HEK293 (cell line): ENCODE results near the gene SSBP1.
"Not testable (repeated sequence)": the region's sequence is repeated elsewhere in the genome, so short reads cannot be mapped to it uniquely, and the experiment has no call there.

Source experiments
- CTCF ChIA-PET: fragments of 350-600 bp; formaldehyde crosslinking; extraction: SDS; loops from one replicate; lab custom pipeline; 2021; ENCODE audit warnings: antibody characterized with exemption; lab: Yijun Ruan, JAX
- POLR2A ChIA-PET: fragments of 300-600 bp; formaldehyde crosslinking; extraction: SDS; loops from one replicate; lab custom pipeline; 2020; ENCODE audit warnings: antibody characterized with exemption, inconsistent platforms; lab: Yijun Ruan, JAX
- H3K27ac ChIP-seq: fragments of 200-500 bp; sonication (Bioruptor generic); 2 replicates; pipeline ENCODE4 v1.5.1; 2014; ENCODE audit warnings: low read depth, low read length, control low read depth, inconsistent platforms; ENCODE audit errors: extremely low read depth
- H3K36me3 ChIP-seq, 2 experiments: fragments of 200-500 bp in 1 of 2; sonication (Bioruptor generic) in 1 of 2; 1 replicate in 1 of 2; 2 replicates in 1 of 2; pipeline ENCODE4 v1.5.1; 2014 to 2017; ENCODE audit warnings: inconsistent platforms in 2 of 2, low read length in 2 of 2; ENCODE audit not compliant: control insufficient read depth in 2 of 2, insufficient read depth in 1 of 2
- H3K4me1 ChIP-seq: fragments of 200-500 bp; sonication (Bioruptor generic); 2 replicates; pipeline ENCODE4 v1.5.1; 2014; ENCODE audit warnings: mild to moderate bottlenecking, low read length, inconsistent platforms; ENCODE audit not compliant: control insufficient read depth, insufficient read depth
- H3K4me3 ChIP-seq: 2 replicates; pipeline ENCODE4 v1.5.1; 2011; ENCODE audit warnings: low read depth, mild to moderate bottlenecking, control low read depth, low read length, moderate library complexity
- H3K9me3 ChIP-seq: fragments of 200-500 bp; sonication (Bioruptor generic); 2 replicates; pipeline ENCODE4 v1.5.1; 2014; ENCODE audit warnings: low read depth, low read length, inconsistent platforms; ENCODE audit not compliant: control insufficient read depth, insufficient read depth
- GLI4 ChIP-seq: fragments of 450-650 bp; formaldehyde crosslinking; IDR thresholded peaks from 2 replicates; pipeline ENCODE4 v1.5.1; 2016; ENCODE audit warnings: missing biosample characterization, missing genetic modification characterization
- KLF9 ChIP-seq: fragments of 450-650 bp; formaldehyde crosslinking; IDR thresholded peaks from 2 replicates; pipeline ENCODE4 v1.5.1; 2016; ENCODE audit warnings: missing biosample characterization, missing genetic modification characterization, low read depth
- MZF1 ChIP-seq: fragments of 450-650 bp; formaldehyde crosslinking; IDR thresholded peaks from 2 replicates; pipeline ENCODE4 v1.5.1; 2017; ENCODE audit warnings: missing biosample characterization, missing genetic modification characterization, borderline replicate concordance
- SALL2 ChIP-seq: fragments of 450-650 bp; formaldehyde crosslinking; IDR thresholded peaks from 2 replicates; pipeline ENCODE4 v1.5.0; 2017; ENCODE audit warnings: missing biosample characterization, mild to moderate bottlenecking, missing genetic modification characterization, borderline replicate concordance
- ZNF121 ChIP-seq: fragments of 450-650 bp; formaldehyde crosslinking; IDR thresholded peaks from 2 replicates; pipeline ENCODE4 v1.5.1; 2016; ENCODE audit warnings: missing biosample characterization, missing genetic modification characterization
- ZNF146 ChIP-seq: fragments of 450-650 bp; formaldehyde crosslinking; IDR thresholded peaks from 2 replicates; pipeline ENCODE4 v1.5.1; 2016; ENCODE audit warnings: missing biosample characterization, missing genetic modification characterization
- ZNF174 ChIP-seq: fragments of 450-650 bp; formaldehyde crosslinking; IDR thresholded peaks from 2 replicates; pipeline ENCODE4 v1.5.0; 2017; ENCODE audit warnings: missing biosample characterization, mild to moderate bottlenecking, missing genetic modification characterization
- ZNF211 ChIP-seq: fragments of 450-650 bp; formaldehyde crosslinking; IDR thresholded peaks from 2 replicates; pipeline ENCODE4 v1.5.1; 2016; ENCODE audit warnings: low read depth, missing biosample characterization, missing genetic modification characterization
- ZNF311 ChIP-seq: fragments of 450-650 bp; formaldehyde crosslinking; IDR thresholded peaks from 2 replicates; pipeline ENCODE4 v1.5.1; 2017; ENCODE audit warnings: missing biosample characterization, missing genetic modification characterization, borderline replicate concordance
- ZNF354C ChIP-seq: fragments of 450-650 bp; formaldehyde crosslinking; IDR thresholded peaks from 2 replicates; pipeline ENCODE4 v1.5.1; 2016; ENCODE audit warnings: missing biosample characterization, missing genetic modification characterization, low read depth, borderline replicate concordance
- ZNF473 ChIP-seq: fragments of 450-650 bp; formaldehyde crosslinking; IDR thresholded peaks from 2 replicates; pipeline ENCODE4 v1.5.1; 2017; ENCODE audit warnings: missing biosample characterization, missing genetic modification characterization
- ZNF549 ChIP-seq: fragments of 450-650 bp; IDR thresholded peaks from 2 replicates; pipeline ENCODE4 v1.5.1; 2018; ENCODE audit warnings: missing biosample characterization, missing genetic modification characterization, mild to moderate bottlenecking, inconsistent platforms, moderate library complexity
- ZNF561 ChIP-seq: fragments of 450-650 bp; IDR thresholded peaks from 2 replicates; pipeline ENCODE4 v1.5.1; 2018; ENCODE audit warnings: missing biosample characterization, missing genetic modification characterization, borderline replicate concordance
- ZNF600 ChIP-seq: fragments of 450-650 bp; formaldehyde crosslinking; IDR thresholded peaks from 2 replicates; pipeline ENCODE4 v1.5.1; 2016; ENCODE audit warnings: missing biosample characterization, missing genetic modification characterization
- ZNF639 ChIP-seq: fragments of 450-650 bp; formaldehyde crosslinking; IDR thresholded peaks from 2 replicates; pipeline ENCODE4 v1.5.1; 2016; ENCODE audit warnings: missing biosample characterization, missing genetic modification characterization
- ZNF785 ChIP-seq: fragments of 450-650 bp; formaldehyde crosslinking; IDR thresholded peaks from 2 replicates; pipeline ENCODE4 v1.5.1; 2016; ENCODE audit warnings: missing biosample characterization, missing genetic modification characterization
- ZXDB ChIP-seq: fragments of 450-650 bp; formaldehyde crosslinking; IDR thresholded peaks from 2 replicates; pipeline ENCODE4 v1.5.1; 2016; ENCODE audit warnings: missing biosample characterization, missing genetic modification characterization
- TF ChIP-seq, protein P1 (sequence below): fragments of 450-650 bp; formaldehyde crosslinking; IDR thresholded peaks from 2 replicates; pipeline ENCODE4 v1.5.0; 2017; ENCODE audit warnings: missing biosample characterization, missing genetic modification characterization, borderline replicate concordance
- TF ChIP-seq, protein P2 (sequence below): fragments of 450-650 bp; formaldehyde crosslinking; IDR thresholded peaks from 2 replicates; pipeline ENCODE4 v1.5.1; 2017; ENCODE audit warnings: missing biosample characterization, missing genetic modification characterization
- TF ChIP-seq, protein P3 (sequence below): fragments of 450-650 bp; formaldehyde crosslinking; IDR thresholded peaks from 2 replicates; pipeline ENCODE4 v1.5.1; 2017; ENCODE audit warnings: missing biosample characterization, missing genetic modification characterization
- TF ChIP-seq, protein P4 (sequence below): fragments of 450-650 bp; formaldehyde crosslinking; IDR thresholded peaks from 2 replicates; pipeline ENCODE4 v1.5.1; 2016; ENCODE audit warnings: missing biosample characterization, missing genetic modification characterization, borderline replicate concordance

The SSBP1 gene

GRCh38 chr7:141689072-141689825 is 48.9 kb upstream of the SSBP1 start:
- peak; percentile 88 for TF ChIP-seq ZNF146 (tag by site-specific recombination)

DNA sequence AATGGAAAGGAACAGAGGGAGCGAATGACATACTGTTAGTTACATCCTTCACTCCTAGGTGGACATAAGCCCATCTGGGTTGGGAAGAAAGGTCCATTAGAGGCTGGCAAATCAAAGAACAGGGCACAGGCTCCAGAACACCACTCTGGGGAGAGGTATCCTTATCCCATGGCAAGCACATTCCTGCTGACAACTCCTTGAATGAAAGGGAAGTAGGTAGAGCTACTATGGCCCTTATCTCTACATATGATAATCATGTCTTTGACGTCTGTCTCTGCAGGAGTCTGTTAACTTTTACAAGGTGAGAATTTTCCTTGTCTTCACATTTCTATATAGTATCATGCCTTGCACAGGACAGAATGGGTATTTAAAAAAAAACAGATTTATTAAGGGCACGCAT is 46.6 kb upstream of the SSBP1 start:
- Histone ChIP-seq H3K4me1 (peaks cover 4% of the 10 kb centered on the region; the same call in 1 of the 2 replicates), H3K4me3 (no peak overlapping the region), H3K36me3 (no peaks in the 10 kb centered on the region), H3K9me3 (no peaks in the 10 kb centered on the region), H3K27ac (no peak overlapping the region)
- ChIA-PET POLR2A (no interaction called here), CTCF (interaction anchor here (0.5 kb wide), 1 partner anchor 158 kb away, joined by 3 read pairs; no protein-coding TSS in a partner anchor)
- TF ChIP-seq KLF9 (tag by site-specific recombination) (no peak), GLI4 (tag by site-specific recombination) (no peak), ZNF785 (tag by site-specific recombination) (no peak)
- TF ChIP-seq, all 188 proteins: peak for 0

More at GRCh38 chr7:141689072-141689825, 48.9 kb upstream of the SSBP1 start:
- not testable (repeated sequence) for H3K9me3 ChIP-seq, H3K4me3 ChIP-seq, H3K27ac ChIP-seq, H3K4me1 ChIP-seq
- peaks cover 0 to 16% of the 10 kb centered on the region in 2 experiments; a peak in 1 of 3 replicates for H3K36me3 ChIP-seq
- POLR2A ChIA-PET = interaction anchor here (1.1 kb wide), 1 partner anchor 11 kb away, joined by 5 read pairs; no protein-coding TSS in a partner anchor
- CTCF ChIA-PET = interaction anchor here (1.7 kb wide), 1 partner anchor 48 kb away, joined by 4 read pairs; the partner anchor contains the start of gene SSBP1

DNA sequence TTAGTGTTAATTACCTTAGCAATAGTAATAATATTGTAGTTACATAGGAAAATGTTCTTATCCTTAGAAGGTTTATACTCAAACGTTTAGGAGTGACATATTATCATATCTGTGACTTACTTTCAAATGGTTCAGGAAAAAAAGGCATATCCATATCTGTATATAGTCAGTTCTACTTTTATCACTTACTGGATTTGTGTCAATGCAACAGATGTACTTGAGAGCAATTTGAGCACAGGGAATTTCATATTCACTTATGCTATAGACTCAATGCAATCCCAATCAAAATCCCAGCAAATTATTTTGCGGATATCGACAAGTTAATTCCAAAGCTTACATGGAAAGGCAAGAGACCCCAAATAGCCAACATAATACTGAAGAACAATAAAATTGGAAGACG is 46.2 kb upstream of the SSBP1 start:
- CTCF ChIA-PET = no interaction called here
- peaks cover 3% of the 10 kb centered on the region; the same call in 1 of the 2 replicates for H3K4me1 ChIP-seq
- no peak overlapping the region for H3K4me3 ChIP-seq
- POLR2A ChIA-PET = no interaction called here
- H3K36me3 ChIP-seq = no peaks in the 10 kb centered on the region
- no peaks in the 10 kb centered on the region for H3K9me3 ChIP-seq
- no peak overlapping the region for H3K27ac ChIP-seq
- TF ChIP-seq SALL2 (tag by site-specific recombination) = no peak
- TF ChIP-seq ZNF174 (tag by site-specific recombination) = no peak
- TF ChIP-seq, protein P1, sequence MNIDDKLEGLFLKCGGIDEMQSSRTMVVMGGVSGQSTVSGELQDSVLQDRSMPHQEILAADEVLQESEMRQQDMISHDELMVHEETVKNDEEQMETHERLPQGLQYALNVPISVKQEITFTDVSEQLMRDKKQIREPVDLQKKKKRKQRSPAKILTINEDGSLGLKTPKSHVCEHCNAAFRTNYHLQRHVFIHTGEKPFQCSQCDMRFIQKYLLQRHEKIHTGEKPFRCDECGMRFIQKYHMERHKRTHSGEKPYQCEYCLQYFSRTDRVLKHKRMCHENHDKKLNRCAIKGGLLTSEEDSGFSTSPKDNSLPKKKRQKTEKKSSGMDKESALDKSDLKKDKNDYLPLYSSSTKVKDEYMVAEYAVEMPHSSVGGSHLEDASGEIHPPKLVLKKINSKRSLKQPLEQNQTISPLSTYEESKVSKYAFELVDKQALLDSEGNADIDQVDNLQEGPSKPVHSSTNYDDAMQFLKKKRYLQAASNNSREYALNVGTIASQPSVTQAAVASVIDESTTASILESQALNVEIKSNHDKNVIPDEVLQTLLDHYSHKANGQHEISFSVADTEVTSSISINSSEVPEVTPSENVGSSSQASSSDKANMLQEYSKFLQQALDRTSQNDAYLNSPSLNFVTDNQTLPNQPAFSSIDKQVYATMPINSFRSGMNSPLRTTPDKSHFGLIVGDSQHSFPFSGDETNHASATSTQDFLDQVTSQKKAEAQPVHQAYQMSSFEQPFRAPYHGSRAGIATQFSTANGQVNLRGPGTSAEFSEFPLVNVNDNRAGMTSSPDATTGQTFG = no peak
- no peak for TF ChIP-seq ZNF211
- no peak for TF ChIP-seq ZNF639
- TF ChIP-seq ZNF561 (tag by site-specific recombination) = no peak
- TF ChIP-seq, protein P2, sequence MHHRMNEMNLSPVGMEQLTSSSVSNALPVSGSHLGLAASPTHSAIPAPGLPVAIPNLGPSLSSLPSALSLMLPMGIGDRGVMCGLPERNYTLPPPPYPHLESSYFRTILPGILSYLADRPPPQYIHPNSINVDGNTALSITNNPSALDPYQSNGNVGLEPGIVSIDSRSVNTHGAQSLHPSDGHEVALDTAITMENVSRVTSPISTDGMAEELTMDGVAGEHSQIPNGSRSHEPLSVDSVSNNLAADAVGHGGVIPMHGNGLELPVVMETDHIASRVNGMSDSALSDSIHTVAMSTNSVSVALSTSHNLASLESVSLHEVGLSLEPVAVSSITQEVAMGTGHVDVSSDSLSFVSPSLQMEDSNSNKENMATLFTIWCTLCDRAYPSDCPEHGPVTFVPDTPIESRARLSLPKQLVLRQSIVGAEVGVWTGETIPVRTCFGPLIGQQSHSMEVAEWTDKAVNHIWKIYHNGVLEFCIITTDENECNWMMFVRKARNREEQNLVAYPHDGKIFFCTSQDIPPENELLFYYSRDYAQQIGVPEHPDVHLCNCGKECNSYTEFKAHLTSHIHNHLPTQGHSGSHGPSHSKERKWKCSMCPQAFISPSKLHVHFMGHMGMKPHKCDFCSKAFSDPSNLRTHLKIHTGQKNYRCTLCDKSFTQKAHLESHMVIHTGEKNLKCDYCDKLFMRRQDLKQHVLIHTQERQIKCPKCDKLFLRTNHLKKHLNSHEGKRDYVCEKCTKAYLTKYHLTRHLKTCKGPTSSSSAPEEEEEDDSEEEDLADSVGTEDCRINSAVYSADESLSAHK (tag by site-specific recombination) = no peak
- TF ChIP-seq MZF1 (tag by site-specific recombination) = no peak
- no peak for TF ChIP-seq ZNF311 (tag by site-specific recombination)
- TF ChIP-seq ZNF549 (tag by site-specific recombination) = no peak
- no peak for TF ChIP-seq ZNF354C (tag by site-specific recombination)
- no peak for TF ChIP-seq ZNF473 (tag by site-specific recombination)
- TF ChIP-seq ZXDB = no peak
- TF ChIP-seq ZNF121 = no peak
- TF ChIP-seq, protein P3, sequence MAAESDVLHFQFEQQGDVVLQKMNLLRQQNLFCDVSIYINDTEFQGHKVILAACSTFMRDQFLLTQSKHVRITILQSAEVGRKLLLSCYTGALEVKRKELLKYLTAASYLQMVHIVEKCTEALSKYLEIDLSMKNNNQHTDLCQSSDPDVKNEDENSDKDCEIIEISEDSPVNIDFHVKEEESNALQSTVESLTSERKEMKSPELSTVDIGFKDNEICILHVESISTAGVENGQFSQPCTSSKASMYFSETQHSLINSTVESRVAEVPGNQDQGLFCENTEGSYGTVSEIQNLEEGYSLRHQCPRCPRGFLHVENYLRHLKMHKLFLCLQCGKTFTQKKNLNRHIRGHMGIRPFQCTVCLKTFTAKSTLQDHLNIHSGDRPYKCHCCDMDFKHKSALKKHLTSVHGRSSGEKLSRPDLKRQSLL = no peak
- TF ChIP-seq, protein P4, sequence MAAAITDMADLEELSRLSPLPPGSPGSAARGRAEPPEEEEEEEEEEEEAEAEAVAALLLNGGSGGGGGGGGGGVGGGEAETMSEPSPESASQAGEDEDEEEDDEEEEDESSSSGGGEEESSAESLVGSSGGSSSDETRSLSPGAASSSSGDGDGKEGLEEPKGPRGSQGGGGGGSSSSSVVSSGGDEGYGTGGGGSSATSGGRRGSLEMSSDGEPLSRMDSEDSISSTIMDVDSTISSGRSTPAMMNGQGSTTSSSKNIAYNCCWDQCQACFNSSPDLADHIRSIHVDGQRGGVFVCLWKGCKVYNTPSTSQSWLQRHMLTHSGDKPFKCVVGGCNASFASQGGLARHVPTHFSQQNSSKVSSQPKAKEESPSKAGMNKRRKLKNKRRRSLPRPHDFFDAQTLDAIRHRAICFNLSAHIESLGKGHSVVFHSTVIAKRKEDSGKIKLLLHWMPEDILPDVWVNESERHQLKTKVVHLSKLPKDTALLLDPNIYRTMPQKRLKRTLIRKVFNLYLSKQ = no peak
- TF ChIP-seq ZNF600 (tag by site-specific recombination) = no peak
